ENCODE data around the gene DCUN1D4.

DNA sequence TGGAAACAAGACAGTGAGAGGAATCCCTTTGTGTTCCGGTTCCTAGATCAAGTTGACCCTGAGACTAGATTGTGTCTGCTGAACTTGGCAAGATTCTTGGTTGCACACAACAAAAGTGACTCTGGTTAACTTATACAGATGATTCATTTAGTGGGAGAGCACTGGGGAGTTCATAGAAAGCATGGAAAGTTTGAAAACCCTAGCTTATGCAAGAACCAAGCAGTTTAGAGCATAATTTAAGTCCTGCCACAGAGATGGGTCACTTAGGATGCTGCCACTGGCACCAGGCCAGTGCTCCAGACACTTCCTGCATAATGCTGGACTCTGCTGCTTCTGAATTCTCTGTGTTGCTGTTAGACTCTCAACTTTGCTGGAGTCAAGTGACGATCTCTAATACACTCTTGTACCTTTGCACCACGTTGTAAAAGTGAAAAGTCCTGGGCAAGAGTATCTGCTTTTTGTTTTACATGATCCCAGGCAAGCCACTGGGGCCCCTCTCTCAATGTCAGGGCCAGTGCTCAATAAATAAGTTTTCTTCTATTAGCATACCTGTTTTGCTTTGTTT lies 12.7 kb upstream of the DCUN1D4 start:
- TF ChIP-seq EZH2phosphoT487 (IDR thresholded peaks at IDR 0.05; ENCODE audit: borderline replicate concordance, low read depth, low read length): no peak
- TF ChIP-seq, protein P1, sequence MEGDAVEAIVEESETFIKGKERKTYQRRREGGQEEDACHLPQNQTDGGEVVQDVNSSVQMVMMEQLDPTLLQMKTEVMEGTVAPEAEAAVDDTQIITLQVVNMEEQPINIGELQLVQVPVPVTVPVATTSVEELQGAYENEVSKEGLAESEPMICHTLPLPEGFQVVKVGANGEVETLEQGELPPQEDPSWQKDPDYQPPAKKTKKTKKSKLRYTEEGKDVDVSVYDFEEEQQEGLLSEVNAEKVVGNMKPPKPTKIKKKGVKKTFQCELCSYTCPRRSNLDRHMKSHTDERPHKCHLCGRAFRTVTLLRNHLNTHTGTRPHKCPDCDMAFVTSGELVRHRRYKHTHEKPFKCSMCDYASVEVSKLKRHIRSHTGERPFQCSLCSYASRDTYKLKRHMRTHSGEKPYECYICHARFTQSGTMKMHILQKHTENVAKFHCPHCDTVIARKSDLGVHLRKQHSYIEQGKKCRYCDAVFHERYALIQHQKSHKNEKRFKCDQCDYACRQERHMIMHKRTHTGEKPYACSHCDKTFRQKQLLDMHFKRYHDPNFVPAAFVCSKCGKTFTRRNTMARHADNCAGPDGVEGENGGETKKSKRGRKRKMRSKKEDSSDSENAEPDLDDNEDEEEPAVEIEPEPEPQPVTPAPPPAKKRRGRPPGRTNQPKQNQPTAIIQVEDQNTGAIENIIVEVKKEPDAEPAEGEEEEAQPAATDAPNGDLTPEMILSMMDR (conservative IDR thresholded peaks at IDR 0.05; ENCODE audit: low read length): no peak
